Mucosa of descending colon (tissue), 3 donors: ENCODE measurements around the gene PHKG1. TPM values are rescaled to one million over a fixed set of nuclear protein-coding genes. Genes with fewer than 3 reads are reported as not detected.
"Not testable (repeated sequence)": the region's sequence is repeated elsewhere in the genome, so short reads cannot be mapped to it uniquely, and the experiment has no call there.

Source experiments
- ATAC-seq: fragments of 200-7000 bp; cut with Tn5 transposase; one replicate; pipeline ENCODE4 v1.9.1; 2020; ENCODE audit warnings: mild to moderate bottlenecking, moderate library complexity
- DNase-seq, 3 donors: peaks; one replicate each; pipeline ENCODE4 v3.0.0-alpha.2; 2020
- H3K36me3 ChIP-seq: fragments of 200-600 bp; one replicate; pipeline ENCODE4 v1.8.0; 2021; ENCODE audit warnings: low read depth, mild to moderate bottlenecking
- H3K4me1 ChIP-seq: fragments of 200-600 bp; one replicate; pipeline ENCODE4 v1.8.0; 2021; ENCODE audit warnings: low read depth, mild to moderate bottlenecking
- H3K4me3 ChIP-seq: fragments of 200-600 bp; one replicate; pipeline ENCODE4 v1.8.0; 2021; ENCODE audit warnings: mild to moderate bottlenecking
- H3K9me3 ChIP-seq: fragments of 200-600 bp; one replicate; pipeline ENCODE4 v1.8.0; 2021; ENCODE audit warnings: mild to moderate bottlenecking
- CTCF ChIP-seq: fragments of 200-600 bp; IDR thresholded peaks from one replicate; pipeline ENCODE4 v1.8.0; 2022; ENCODE audit warnings: antibody characterized with exemption, mild to moderate bottlenecking
- intact Hi-C, 2 donors: fragments of 100-400 bp; cut with DNase I in 1 of 2; cut with micrococcal nuclease in 1 of 2; formaldehyde crosslinking; loops; one replicate each; pipeline versions ENCODE4 v1.11.0 to v1.11.1; 2022; cut with DNase I, micrococcal nuclease
- total RNA-seq, 3 donors: library from RNA; stranded (reverse); fragmentation: NEBNext Ultra II Directional in 2 of 3; extraction: Animal tissue kit (Norgen Biotek cat#: 25700) in 2 of 3; gene quantifications; one replicate each; pipeline versions ENCODE4 v1.2.1 to v1.2.4, GENCODE V29; 2021 to 2023
- donor health status: DM: no; HTN: no; CAD: no; lungs with moderate emphysema.
- donor health status: DM: no; HTN: no; CAD: no.
- donor health status: DM: no; HTN: yes; CAD: no.

The PHKG1 gene
- total RNA-seq, 3 donors from 2014 or later, result 0.58 to 11.6 (median 2.0) TPM

GRCh38 chr7:56078196-56078595 is 14.6 kb downstream of the PHKG1 start:
- ATAC-seq (no peak), DNase-seq (no peak)
- Histone ChIP-seq H3K4me1 (no peaks in the 10 kb centered on the region), H3K4me3 (no peak overlapping the region), H3K36me3 (no peaks in the 10 kb centered on the region), H3K9me3 (no peaks in the 10 kb centered on the region)
- no peak for TF ChIP-seq CTCF
- intact Hi-C loops, result loop anchor here in 1 of 2 donors (10.0 kb wide), 1 partner anchor 73 kb away; no protein-coding TSS in a partner anchor

GRCh38 chr7:56077681-56078080 is 15.1 kb downstream of the PHKG1 start:
- DNase-seq (no peak), ATAC-seq (no peak)
- Histone ChIP-seq H3K4me3 (no peak overlapping the region), H3K4me1 (no peaks in the 10 kb centered on the region), H3K9me3 (no peaks in the 10 kb centered on the region), H3K36me3 (no peaks in the 10 kb centered on the region)
- no peak for TF ChIP-seq CTCF
- intact Hi-C loops, result loop anchor here in 1 of 2 donors (10.0 kb wide), 1 partner anchor 73 kb away; no protein-coding TSS in a partner anchor

DNA sequence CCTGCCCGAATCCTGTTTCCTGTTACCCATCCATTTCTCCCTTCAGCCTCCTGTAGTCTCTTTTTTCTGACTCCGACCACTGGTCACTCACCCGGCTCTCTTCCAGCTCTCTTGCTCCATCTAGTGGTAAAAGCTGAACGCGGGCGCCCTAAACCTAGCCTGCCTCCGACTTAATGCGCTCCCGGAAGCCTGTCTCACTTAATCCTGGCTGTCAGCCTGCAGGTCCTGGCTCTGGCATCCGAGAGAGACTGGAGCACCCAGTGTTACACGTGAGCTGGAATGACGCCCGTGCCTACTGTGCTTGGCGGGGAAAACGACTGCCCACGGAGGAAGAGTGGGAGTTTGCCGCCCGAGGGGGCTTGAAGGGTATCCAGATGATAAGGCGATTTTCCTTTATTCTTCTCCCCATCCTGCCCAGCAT is 18.4 kb downstream of the PHKG1 start:
- intact Hi-C loops, result loop anchor here (2.0 to 10.0 kb wide), 2 partner anchors 70 kb away; no protein-coding TSS in a partner anchor
- peak; percentile 99 for ATAC-seq
- H3K4me3 ChIP-seq, result no peak overlapping the region
- H3K36me3 ChIP-seq, result no peaks in the 10 kb centered on the region
- no peaks in the 10 kb centered on the region for H3K4me1 ChIP-seq
- peak; percentile 89 for TF ChIP-seq CTCF
- DNase-seq, result peak; percentile 79 to 90 (median 89)
- no peaks in the 10 kb centered on the region for H3K9me3 ChIP-seq

GRCh38 chr7:56066376-56066775 is 26.4 kb downstream of the PHKG1 start:
- H3K36me3 ChIP-seq, ATAC-seq, intact Hi-C loops, H3K4me3 ChIP-seq, H3K4me1 ChIP-seq, DNase-seq, H3K9me3 ChIP-seq: not testable (repeated sequence)

- Histone ChIP-seq H3K4me1 (peaks cover 5% of the 10 kb centered on the region), H3K4me3 (peak within 1 kb of the TSS; percentile 93), H3K9me3 (no peaks in the 10 kb centered on the region), H3K36me3 (no peaks in the 10 kb centered on the region)
- DNase-seq, result peak; percentile 92 to 94 (median 93)
- peak; percentile 99 for ATAC-seq
- intact Hi-C loops, result no loop called here
- no peak for TF ChIP-seq CTCF
Observed at GRCh38 chr7:56063882-56064625, 28.7 kb downstream of the PHKG1 start, which contains the start of gene SUMF2. Gene SUMF2, plus strand, starts transcription at chr7:56064286. Its CDS starts 26 bp downstream, at chr7:56064312.

DNA sequence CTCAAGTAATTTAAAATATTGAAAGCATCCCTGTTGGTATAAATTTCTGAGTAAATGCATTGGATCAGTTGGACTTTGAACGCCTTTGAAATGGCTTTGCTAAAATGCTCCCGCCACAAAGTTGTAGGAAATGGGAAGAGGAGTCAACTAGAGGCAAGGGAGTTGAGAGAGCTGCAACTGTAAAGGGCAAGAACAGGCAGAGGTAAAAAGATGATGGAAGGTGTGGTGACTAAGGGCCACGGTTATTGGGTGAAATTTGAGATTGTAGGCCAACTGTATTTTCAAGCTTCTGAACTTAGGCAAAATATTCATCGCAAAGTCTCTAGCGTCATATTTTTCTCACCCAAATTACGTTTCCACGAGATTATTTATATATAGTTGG is 29.3 kb downstream of the PHKG1 start:
- Histone ChIP-seq H3K9me3 (no peaks in the 10 kb centered on the region), H3K4me3 (no peak overlapping the region), H3K36me3 (no peaks in the 10 kb centered on the region), H3K4me1 (peaks cover 5% of the 10 kb centered on the region)
- no peak for ATAC-seq
- intact Hi-C loops, result no loop called here
- DNase-seq, result no peak
- no peak for TF ChIP-seq CTCF
